ENCODE results near the gene COBL.

COBL gene

GRCh38 chr7:51270965-51271364 lies 45.6 kb downstream of the COBL start:
- H3K27me3 ChIP-seq (ENCODE audit: insufficient read depth, low read length, poor library complexity, severe bottlenecking), result no peaks in the 10 kb centered on the region
- H3K9me2 ChIP-seq (replicated peaks; ENCODE audit: low read depth, low read length), result no peaks in the 10 kb centered on the region
- H4K20me1 ChIP-seq (ENCODE audit: insufficient read depth, low read length, poor library complexity, severe bottlenecking), result no peaks in the 10 kb centered on the region
- H3K36me3 ChIP-seq (ENCODE audit: insufficient read depth, low read length), result no peaks in the 10 kb centered on the region
- H3K4me3 ChIP-seq (ENCODE audit: low read length, poor library complexity, severe bottlenecking), result no peak overlapping the region
- H3K4me2 ChIP-seq (ENCODE audit: low read depth, low read length, poor library complexity, severe bottlenecking), result no peak overlapping the region
- H3K9ac ChIP-seq (ENCODE audit: low read depth, low read length, poor library complexity, severe bottlenecking), result no peak overlapping the region
- TF ChIP-seq CTCF (conservative IDR thresholded peaks at IDR 0.05; ENCODE audit: low read length) (no peak), EZH2phosphoT487 (IDR thresholded peaks at IDR 0.05; ENCODE audit: borderline replicate concordance) (no peak)
- H3K9me3 ChIP-seq (ENCODE audit: insufficient read depth, low read depth, low read length), result no peaks in the 10 kb centered on the region
- no peaks in the 10 kb centered on the region for H3K79me2 ChIP-seq (ENCODE audit: insufficient read depth, low read length)
- no peaks in the 10 kb centered on the region for H3K4me1 ChIP-seq (ENCODE audit: insufficient read depth, low read length, poor library complexity, severe bottlenecking)
- no peak overlapping the region for H2AFZ ChIP-seq (ENCODE audit: low read length)
- H3F3A ChIP-seq (ENCODE audit: low read depth), result no peaks in the 10 kb centered on the region

- TF ChIP-seq EZH2phosphoT487 (IDR thresholded peaks at IDR 0.05; ENCODE audit: borderline replicate concordance) (no peak), CTCF (conservative IDR thresholded peaks at IDR 0.05; ENCODE audit: low read length) (no peak)
- no peaks in the 10 kb centered on the region for H3K79me2 ChIP-seq (ENCODE audit: insufficient read depth, low read length)
- no peak overlapping the region for H3K4me3 ChIP-seq (ENCODE audit: low read length, poor library complexity, severe bottlenecking)
Measured at GRCh38 chr7:51269911-51270310, 46.7 kb downstream of the COBL start.

GRCh38 chr7:51269321-51269720 lies 47.3 kb downstream of the COBL start:
- no peaks in the 10 kb centered on the region for H3K9me2 ChIP-seq (replicated peaks; ENCODE audit: low read depth, low read length)
- no peak overlapping the region for H3K4me3 ChIP-seq (ENCODE audit: low read length, poor library complexity, severe bottlenecking)
- no peaks in the 10 kb centered on the region for H3K27me3 ChIP-seq (ENCODE audit: insufficient read depth, low read length, poor library complexity, severe bottlenecking)
- H3K9ac ChIP-seq (ENCODE audit: low read depth, low read length, poor library complexity, severe bottlenecking), result no peak overlapping the region
- no peak overlapping the region for H2AFZ ChIP-seq (ENCODE audit: low read length)
- no peak overlapping the region for H3K4me2 ChIP-seq (ENCODE audit: low read depth, low read length, poor library complexity, severe bottlenecking)
- H4K20me1 ChIP-seq (ENCODE audit: insufficient read depth, low read length, poor library complexity, severe bottlenecking), result no peaks in the 10 kb centered on the region
- no peaks in the 10 kb centered on the region for H3F3A ChIP-seq (ENCODE audit: low read depth)
- TF ChIP-seq CTCF (conservative IDR thresholded peaks at IDR 0.05; ENCODE audit: low read length) (no peak), EZH2phosphoT487 (IDR thresholded peaks at IDR 0.05; ENCODE audit: borderline replicate concordance) (no peak)
- H3K4me1 ChIP-seq (ENCODE audit: insufficient read depth, low read length, poor library complexity, severe bottlenecking), result no peaks in the 10 kb centered on the region
- no peaks in the 10 kb centered on the region for H3K36me3 ChIP-seq (ENCODE audit: insufficient read depth, low read length)
- no peaks in the 10 kb centered on the region for H3K79me2 ChIP-seq (ENCODE audit: insufficient read depth, low read length)
- no peaks in the 10 kb centered on the region for H3K9me3 ChIP-seq (ENCODE audit: insufficient read depth, low read depth, low read length)

More at GRCh38 chr7:51269911-51270310, 46.7 kb downstream of the COBL start:
- Histone ChIP-seq H3K9me3 (ENCODE audit: insufficient read depth, low read depth, low read length) (no peaks in the 10 kb centered on the region), H4K20me1 (ENCODE audit: insufficient read depth, low read length, poor library complexity, severe bottlenecking) (no peaks in the 10 kb centered on the region), H3K4me2 (ENCODE audit: low read depth, low read length, poor library complexity, severe bottlenecking) (no peak overlapping the region), H2AFZ (ENCODE audit: low read length) (no peak overlapping the region), H3K9ac (ENCODE audit: low read depth, low read length, poor library complexity, severe bottlenecking) (no peak overlapping the region), H3F3A (ENCODE audit: low read depth) (no peaks in the 10 kb centered on the region), H3K27me3 (ENCODE audit: insufficient read depth, low read length, poor library complexity, severe bottlenecking) (no peaks in the 10 kb centered on the region), H3K36me3 (ENCODE audit: insufficient read depth, low read length) (no peaks in the 10 kb centered on the region), H3K9me2 (replicated peaks; ENCODE audit: low read depth, low read length) (no peaks in the 10 kb centered on the region), H3K4me1 (ENCODE audit: insufficient read depth, low read length, poor library complexity, severe bottlenecking) (no peaks in the 10 kb centered on the region)

Measured in Loucy (cell line).